Measurements from ENCODE around the gene SMIM20.
"Not testable (repeated sequence)": the region's sequence is repeated elsewhere in the genome, so short reads cannot be mapped to it uniquely, and the experiment has no call there.

The SMIM20 gene

GRCh38 chr4:25913851-25914669, at the start of gene SMIM20:
Gene SMIM20, plus strand, starts transcription at chr4:25914220. Its CDS starts 94 bp downstream, at chr4:25914314.
- DNase-seq, result peak; percentile 37

- no peak for DNase-seq
Observed at GRCh38 chr4:25865586-25865985, 48.4 kb upstream of the SMIM20 start.

GRCh38 chr4:25866401-25866800, 47.6 kb upstream of the SMIM20 start:
- DNase-seq, result not testable (repeated sequence)

GRCh38 chr4:25867781-25868294, 46.2 kb upstream of the SMIM20 start:
- DNase-seq, result no peak

- no peak for DNase-seq
Observed at GRCh38 chr4:25870081-25870480, 43.9 kb upstream of the SMIM20 start.

- no peak for DNase-seq
Observed at GRCh38 chr4:25872851-25873631, 41.0 kb upstream of the SMIM20 start.

GRCh38 chr4:25873632-25874129, 40.3 kb upstream of the SMIM20 start:
- DNase-seq, result no peak

GRCh38 chr4:25874655-25875054, 39.4 kb upstream of the SMIM20 start:
- DNase-seq, result no peak

- DNase-seq, result no peak
Observed at GRCh38 chr4:25875281-25875745, 38.7 kb upstream of the SMIM20 start.

- no peak for DNase-seq
Observed at GRCh38 chr4:25878676-25879075, 35.3 kb upstream of the SMIM20 start.

GRCh38 chr4:25879091-25879584, 34.9 kb upstream of the SMIM20 start:
- DNase-seq, result no peak

- no peak for DNase-seq
Observed at GRCh38 chr4:25879587-25879986, 34.4 kb upstream of the SMIM20 start.

- no peak for DNase-seq
Observed at GRCh38 chr4:25879991-25880651, 33.9 kb upstream of the SMIM20 start.

GRCh38 chr4:25881193-25881592, 32.8 kb upstream of the SMIM20 start:
- no peak for DNase-seq

- no peak for DNase-seq
Observed at GRCh38 chr4:25882226-25882625, 31.8 kb upstream of the SMIM20 start.

- no peak for DNase-seq
Observed at GRCh38 chr4:25883565-25883964, 30.5 kb upstream of the SMIM20 start.

GRCh38 chr4:25884031-25884782, 29.8 kb upstream of the SMIM20 start:
- no peak for DNase-seq

- no peak for DNase-seq
Observed at GRCh38 chr4:25888781-25889180, 25.2 kb upstream of the SMIM20 start.

GRCh38 chr4:25889589-25890503, 24.2 kb upstream of the SMIM20 start:
- no peak for DNase-seq

- no peak for DNase-seq
Observed at GRCh38 chr4:25890571-25891485, 23.2 kb upstream of the SMIM20 start.

All from NCI-H1417 treated with DMSO at 0.1 percent for 48 hours (cell line).